Peyer's patch (tissue), 4 donors: ENCODE results near the gene MORN5. TPM values are rescaled to one million over a fixed set of nuclear protein-coding genes. Genes with fewer than 3 reads are reported as not detected.

Source experiments
- DNase-seq, 3 donors: peaks; one replicate each; pipeline ENCODE4 v3.0.0-alpha.2; 2017 to 2019
- H3K27ac ChIP-seq, 4 donors: fragments of 200-600 bp; sonication (generic); one replicate each; pipeline ENCODE4 v1.5.1; 2016 to 2019
- H3K27me3 ChIP-seq, 2 donors: fragments of 200-600 bp; sonication (generic); one replicate each; pipeline ENCODE4 v1.5.1; 2019
- H3K36me3 ChIP-seq, 3 donors: fragments of 200-600 bp; sonication (generic); one replicate each; pipeline ENCODE4 v1.5.1; 2016 to 2019
- H3K4me1 ChIP-seq, 4 donors: fragments of 200-600 bp; sonication (generic); one replicate each; pipeline ENCODE4 v1.5.1; 2016 to 2019
- H3K4me3 ChIP-seq, 4 donors: fragments of 200-600 bp; sonication (generic); 1 replicate in 3 of 4; 2 replicates in 1 of 4; pipeline ENCODE4 v1.5.1; 2016 to 2019; ENCODE audit warnings: mild to moderate bottlenecking in 1 of 4
- H3K9me3 ChIP-seq, 4 donors: fragments of 200-600 bp; sonication (generic); one replicate each; pipeline ENCODE4 v1.5.1; 2016 to 2019; ENCODE audit warnings: mild to moderate bottlenecking in 1 of 4
- CTCF ChIP-seq, 6 experiments: fragments of 450-650 bp in 4 of 6; fragments of 200-600 bp in 2 of 6; sonication (generic) in 1 of 6; IDR thresholded peaks; one replicate each; pipeline ENCODE4 v1.5.1; 2017 to 2019; ENCODE audit warnings: antibody characterized with exemption in 6 of 6, mild to moderate bottlenecking in 3 of 6, moderate library complexity in 1 of 6
- POLR2A ChIP-seq, 2 donors: fragments of 450-650 bp; IDR thresholded peaks; one replicate each; pipeline ENCODE4 v1.5.1; 2017; ENCODE audit warnings: antibody characterized with exemption in 2 of 2, mild to moderate bottlenecking in 2 of 2, moderate library complexity in 2 of 2
- small RNA-seq, 2 donors: library from RNA; depleted of rRNA; stranded (forward); fragments of <200 nt; gene quantifications; one replicate each; pipeline ENCODE3, GENCODE V24; 2016
- total RNA-seq, 4 donors: library from RNA; depleted of rRNA; stranded (reverse); fragments of >200 nt; gene quantifications; one replicate each; pipeline ENCODE4 v1.1.0, GENCODE V29; 2016

The MORN5 gene
- total RNA-seq, 4 donors from 2014 or later: not detected

GRCh38 chr9:122236681-122237080 is 77.0 kb downstream of the MORN5 start:
- Histone ChIP-seq H3K27ac (no peak overlapping the region), H3K27me3 (no peaks in the 10 kb centered on the region), H3K36me3 (peaks cover 0 to 32% (median 0%) of the 10 kb centered on the region in 3 donors), H3K4me3 (no peak overlapping the region), H3K9me3 (no peaks in the 10 kb centered on the region), H3K4me1 (no peaks in the 10 kb centered on the region)
- DNase-seq: no peak
- TF ChIP-seq CTCF (IDR thresholded peaks at IDR 0.05): no peak
- TF ChIP-seq POLR2A (IDR thresholded peaks at IDR 0.05): no peak

GRCh38 chr9:122239722-122240121 is 80.0 kb downstream of the MORN5 start:
- TF ChIP-seq CTCF (IDR thresholded peaks at IDR 0.05): no peak
- no peak for TF ChIP-seq POLR2A (IDR thresholded peaks at IDR 0.05)
- DNase-seq: no peak
- H3K27me3 ChIP-seq: no peaks in the 10 kb centered on the region
- H3K27ac ChIP-seq: no peak overlapping the region
- no peak overlapping the region for H3K4me3 ChIP-seq
- H3K9me3 ChIP-seq: no peaks in the 10 kb centered on the region
- peaks cover 0 to 63% (median 0%) of the 10 kb centered on the region in 3 donors for H3K36me3 ChIP-seq
- no peaks in the 10 kb centered on the region for H3K4me1 ChIP-seq

- no peaks in the 10 kb centered on the region for H3K9me3 ChIP-seq
- H3K36me3 ChIP-seq: peaks cover 0 to 89% (median 0%) of the 10 kb centered on the region in 3 donors
- H3K27ac ChIP-seq: no peak overlapping the region
- no peak for TF ChIP-seq POLR2A (IDR thresholded peaks at IDR 0.05)
- TF ChIP-seq CTCF (IDR thresholded peaks at IDR 0.05): no peak
- H3K4me3 ChIP-seq: no peak overlapping the region
- H3K4me1 ChIP-seq: no peaks in the 10 kb centered on the region
- no peaks in the 10 kb centered on the region for H3K27me3 ChIP-seq
- no peak for DNase-seq
Observed at GRCh38 chr9:122244349-122244748, 84.6 kb downstream of the MORN5 start.

GRCh38 chr9:122246666-122247065 is 87.0 kb downstream of the MORN5 start:
- no peak overlapping the region for H3K4me3 ChIP-seq
- H3K9me3 ChIP-seq: no peaks in the 10 kb centered on the region
- no peak for DNase-seq
- TF ChIP-seq POLR2A (IDR thresholded peaks at IDR 0.05): no peak
- no peak for TF ChIP-seq CTCF (IDR thresholded peaks at IDR 0.05)
- H3K27me3 ChIP-seq: no peaks in the 10 kb centered on the region
- H3K36me3 ChIP-seq: peaks cover 0 to 92% (median 0%) of the 10 kb centered on the region in 3 donors
- H3K4me1 ChIP-seq: no peaks in the 10 kb centered on the region
- H3K27ac ChIP-seq: no peak overlapping the region

GRCh38 chr9:122248448-122248865 is 88.7 kb downstream of the MORN5 start:
- DNase-seq: no peak
- H3K27ac ChIP-seq: no peak overlapping the region
- H3K4me1 ChIP-seq: no peaks in the 10 kb centered on the region
- H3K4me3 ChIP-seq: no peak overlapping the region
- H3K9me3 ChIP-seq: no peaks in the 10 kb centered on the region
- peaks cover 0 to 91% (median 0%) of the 10 kb centered on the region in 3 donors for H3K36me3 ChIP-seq
- TF ChIP-seq POLR2A (IDR thresholded peaks at IDR 0.05): no peak
- no peak for TF ChIP-seq CTCF (IDR thresholded peaks at IDR 0.05)
- H3K27me3 ChIP-seq: no peaks in the 10 kb centered on the region

Small RNAs within 50 kb of the gene (small RNA-seq; reads per million reads assigned to genes)
- 0 reads per million in 2 donors for gene MIR4478

Other genes starting within 250 kb of the MORN5 start
- gene TTLL11, start 66.6 kb upstream of the MORN5 start, total RNA-seq: 1 to 10 TPM; 3.0 to 9.9 (median 7.4) TPM
- 10 to 100 TPM; 17.3 to 41.3 (median 32.2) TPM for gene NDUFA8, start 129 bp upstream of the MORN5 start, total RNA-seq
- 10 to 100 TPM in 1 of 4 donors, 1 to 10 TPM in 2, under 1 TPM in 1; 0.53 to 12.4 (median 3.1) TPM for gene LHX6, start 69.0 kb downstream of the MORN5 start, total RNA-seq
- gene RBM18, start 104.9 kb downstream of the MORN5 start, total RNA-seq: 10 to 100 TPM in 1 of 4 donors, 1 to 10 TPM in 3; 4.5 to 37.1 (median 7.5) TPM
- gene MRRF, start 105.0 kb downstream of the MORN5 start, total RNA-seq: 10 to 100 TPM; 54.8 to 69.6 (median 67.8) TPM
- 10 to 100 TPM in 3 of 4 donors, 1 to 10 TPM in 1; 6.4 to 17.3 (median 13.8) TPM for gene PTGS1, start 211.1 kb downstream of the MORN5 start, total RNA-seq